H1 (cell line): ENCODE measurements around the gene SLC25A22. TPM values are rescaled to one million over a fixed set of nuclear protein-coding genes. Genes with fewer than 3 reads are reported as not detected.

Experiments
- CTCF ChIA-PET: fragments of 300-600 bp; sonication (Branson Sonifier 250); formaldehyde crosslinking; loops from one replicate; lab custom pipeline; 2021; ENCODE audit not compliant: partially characterized antibody; lab: Charles Lee
- POLR2A ChIA-PET: fragments of 300-600 bp; sonication (Branson Sonifier 250); formaldehyde crosslinking; loops from one replicate; lab custom pipeline; 2021; ENCODE audit warnings: inconsistent platforms; ENCODE audit not compliant: partially characterized antibody; lab: Charles Lee
- DNase-seq, 2 experiments: peaks; one replicate each; pipeline versions ENCODE4 v3.0.0 to v3.0.0-alpha.2; 2010 to 2022; ENCODE audit warnings: low spot score in 2 of 2, low read depth in 1 of 2, mixed read lengths in 1 of 2
- FAIRE-seq: peaks from 2 replicates; lab custom pipeline; 2011; peaks lifted over from hg19 to GRCh38; lab: Jason Lieb, UNC
- H2AFZ ChIP-seq: 2 replicates; pipeline ENCODE4 v1.8.1; 2012; ENCODE audit warnings: low read length, inconsistent platforms
- H2AK5ac ChIP-seq: 2 replicates; pipeline ENCODE4 v1.6.1; 2013; ENCODE audit warnings: low read depth, low read length
- H2BK120ac ChIP-seq: replicated peaks from 2 replicates; pipeline ENCODE3; 2013; ENCODE audit warnings: low read depth, low read length, inconsistent platforms
- H2BK12ac ChIP-seq: 2 replicates; pipeline ENCODE4 v1.6.1; 2013; ENCODE audit warnings: low read depth, low read length
- H2BK15ac ChIP-seq: 2 replicates; pipeline ENCODE4 v1.6.1; 2013; ENCODE audit warnings: low read length
- H2BK20ac ChIP-seq: 2 replicates; pipeline ENCODE4 v1.6.1; 2013; ENCODE audit warnings: low read length
- H2BK5ac ChIP-seq: 2 replicates; pipeline ENCODE4 v1.6.1; 2013; ENCODE audit warnings: low read depth, low read length
- H3K14ac ChIP-seq: 2 replicates; pipeline ENCODE4 v1.6.1; 2013; ENCODE audit warnings: inconsistent platforms; ENCODE audit not compliant: insufficient read length
- H3K18ac ChIP-seq: 2 replicates; pipeline ENCODE4 v1.6.1; 2013; ENCODE audit warnings: low read length; ENCODE audit errors: extremely low read depth
- H3K23ac ChIP-seq: 2 replicates; pipeline ENCODE4 v1.6.1; 2013; ENCODE audit warnings: inconsistent platforms; ENCODE audit not compliant: insufficient read length
- H3K23me2 ChIP-seq: 2 replicates; pipeline ENCODE4 v1.6.1; 2013; ENCODE audit warnings: low read depth, low read length
- H3K27ac ChIP-seq: 2 replicates; pipeline ENCODE4 v1.6.1; 2011; ENCODE audit warnings: low read depth, low read length, inconsistent platforms
- H3K27me3 ChIP-seq, 4 experiments: replicated peaks in 1 of 4; 1 replicate in 1 of 4; 2 replicates in 3 of 4; pipeline versions ENCODE4 v1.6.1 to v1.8.1; 2011 to 2013; ENCODE audit warnings: low read length in 3 of 4, mild to moderate bottlenecking in 3 of 4, inconsistent platforms in 2 of 4, mixed read lengths in 2 of 4, moderate library complexity in 1 of 4; ENCODE audit not compliant: control insufficient read depth in 3 of 4, insufficient read depth in 3 of 4; ENCODE audit errors: extremely low read depth in 1 of 4
- H3K36me3 ChIP-seq, 4 experiments: 2 replicates each; pipeline versions ENCODE4 v1.6.1 to v1.8.1; 2011 to 2013; ENCODE audit warnings: mild to moderate bottlenecking in 4 of 4, low read length in 3 of 4, moderate library complexity in 2 of 4, control low read depth in 1 of 4, inconsistent platforms in 1 of 4; ENCODE audit not compliant: insufficient read depth in 4 of 4, control insufficient read depth in 2 of 4
- H3K4ac ChIP-seq: replicated peaks from 2 replicates; pipeline ENCODE3; 2013; ENCODE audit warnings: low read length, low read depth, mixed read lengths, inconsistent platforms; ENCODE audit not compliant: insufficient read length
- H3K4me1 ChIP-seq, 4 experiments: replicated peaks in 1 of 4; 1 replicate in 1 of 4; 2 replicates in 3 of 4; pipeline versions ENCODE4 v1.6.1 to v1.8.1; 2011 to 2013; ENCODE audit warnings: low read length in 3 of 4, inconsistent platforms in 2 of 4, mixed read lengths in 1 of 4; ENCODE audit not compliant: insufficient read depth in 4 of 4, control insufficient read depth in 3 of 4
- H3K4me2 ChIP-seq, 2 experiments: 2 replicates each; pipeline versions ENCODE4 v1.6.1 to v1.8.1; 2011 to 2013; ENCODE audit warnings: low read depth in 2 of 2, low read length in 2 of 2, control low read depth in 1 of 2, inconsistent platforms in 1 of 2, mild to moderate bottlenecking in 1 of 2; ENCODE audit not compliant: insufficient read depth in 1 of 2
- H3K4me3 ChIP-seq, 4 experiments: fragments of 200-600, 300-600 bp in 1 of 4; sonication (generic), shearing (Covaris generic), sonication (Bioruptor Twin) in 1 of 4; 2 replicates each; pipeline versions ENCODE4 v1.5.1 to v1.8.1; 2011 to 2016; ENCODE audit warnings: low read length in 4 of 4, low read depth in 3 of 4, control low read depth in 2 of 4, inconsistent platforms in 2 of 4, mild to moderate bottlenecking in 2 of 4, mixed read lengths in 1 of 4, moderate library complexity in 1 of 4; ENCODE audit not compliant: insufficient read depth in 2 of 4; ENCODE audit errors: extremely low read depth in 1 of 4
- H3K56ac ChIP-seq: replicated peaks from 2 replicates; pipeline ENCODE3; 2013; ENCODE audit warnings: low read depth, mild to moderate bottlenecking, mixed read lengths, low read length, inconsistent platforms; ENCODE audit not compliant: insufficient read length
- H3K79me1 ChIP-seq: 2 replicates; pipeline ENCODE4 v1.6.1; 2013; ENCODE audit warnings: low read depth, low read length, control low read depth
- H3K79me2 ChIP-seq, 2 experiments: 2 replicates each; pipeline versions ENCODE4 v1.6.1 to v1.8.1; 2012 to 2013; ENCODE audit warnings: low read length in 2 of 2, mild to moderate bottlenecking in 2 of 2, inconsistent platforms in 1 of 2; ENCODE audit not compliant: insufficient read depth in 2 of 2, control insufficient read depth in 1 of 2
- H3K9ac ChIP-seq, 4 experiments: replicated peaks in 1 of 4; 1 replicate in 1 of 4; 2 replicates in 3 of 4; pipeline versions ENCODE4 v1.6.1 to v1.8.1; 2011 to 2013; ENCODE audit warnings: low read depth in 3 of 4, low read length in 3 of 4, control low read depth in 2 of 4, mild to moderate bottlenecking in 2 of 4, moderate library complexity in 2 of 4, inconsistent platforms in 1 of 4; ENCODE audit errors: extremely low read depth in 1 of 4
- H3K9me3 ChIP-seq, 2 experiments: 2 replicates each; pipeline versions ENCODE4 v1.6.1 to v1.8.1; 2012 to 2013; ENCODE audit warnings: mild to moderate bottlenecking in 2 of 2, moderate library complexity in 2 of 2, control low read depth in 1 of 2, inconsistent platforms in 1 of 2, low read depth in 1 of 2, low read length in 1 of 2, mixed read lengths in 1 of 2; ENCODE audit not compliant: insufficient read depth in 2 of 2
- H4K20me1 ChIP-seq, 2 experiments: replicated peaks in 1 of 2; 2 replicates each; pipeline versions ENCODE3 to v1.8.1; 2011 to 2013; ENCODE audit warnings: inconsistent platforms in 2 of 2, low read length in 2 of 2, mild to moderate bottlenecking in 1 of 2; ENCODE audit not compliant: insufficient read depth in 2 of 2, control insufficient read depth in 1 of 2
- H4K5ac ChIP-seq: 2 replicates; pipeline ENCODE4 v1.6.1; 2013; ENCODE audit warnings: low read length, low read depth, mixed read lengths, inconsistent platforms; ENCODE audit not compliant: insufficient read length
- H4K8ac ChIP-seq: 2 replicates; pipeline ENCODE4 v1.8.0; 2013; ENCODE audit warnings: mild to moderate bottlenecking, moderate library complexity, low read length, inconsistent platforms; ENCODE audit not compliant: insufficient read depth; ENCODE audit errors: extremely low read depth
- H4K91ac ChIP-seq: replicated peaks from 2 replicates; pipeline ENCODE3; 2013; ENCODE audit warnings: low read length, mixed read lengths, inconsistent platforms; ENCODE audit not compliant: insufficient read length
- CREB1 ChIP-seq: IDR thresholded peaks from 2 replicates; pipeline ENCODE4 v1.6.1; 2012; ENCODE audit warnings: inconsistent platforms
- HDAC2 ChIP-seq, 2 experiments: fragments of 300-600 bp in 1 of 2; sonication (generic) in 1 of 2; IDR thresholded peaks; 2 replicates each; pipeline ENCODE4 v1.6.1; 2011 to 2012; ENCODE audit warnings: low read depth in 2 of 2, low read length in 2 of 2, mild to moderate bottlenecking in 2 of 2, moderate library complexity in 2 of 2, borderline replicate concordance in 1 of 2, inconsistent platforms in 1 of 2
- JUND ChIP-seq: IDR thresholded peaks from 2 replicates; pipeline ENCODE4 v1.6.1; 2011; ENCODE audit warnings: mild to moderate bottlenecking, improper control_type of control experiment, low read length
- MAFK ChIP-seq: IDR thresholded peaks from 2 replicates; pipeline ENCODE4 v1.6.1; 2012; ENCODE audit warnings: low read depth, mild to moderate bottlenecking, improper control_type of control experiment, low read length
- POLR2A ChIP-seq, 2 experiments: IDR thresholded peaks; 1 replicate in 1 of 2; 2 replicates in 1 of 2; pipeline ENCODE4 v1.6.1; 2011; ENCODE audit warnings: low read depth in 2 of 2, low read length in 2 of 2, mild to moderate bottlenecking in 2 of 2; ENCODE audit errors: control extremely low read depth in 1 of 2
- RFX5 ChIP-seq: IDR thresholded peaks from 2 replicates; pipeline ENCODE4 v1.6.1; 2011; ENCODE audit warnings: low read depth, low read length, improper control_type of control experiment, borderline replicate concordance
- SIX5 ChIP-seq: IDR thresholded peaks from 2 replicates; pipeline ENCODE4 v1.6.1; 2011; ENCODE audit warnings: mild to moderate bottlenecking, low read depth, low read length
- SP1 ChIP-seq: IDR thresholded peaks from 2 replicates; pipeline ENCODE4 v1.6.1; 2011; ENCODE audit warnings: low read depth, low read length
- WGBS, 2 experiments: shearing (Covaris generic) in 1 of 2; methylation state at CpG; one replicate each; pipeline versions ENCODE4 v1.1.6 to v1.1.7; 2013 to 2015; ENCODE audit warnings: low lambda C conversion rate in 2 of 2, mixed read lengths in 2 of 2, inconsistent platforms in 1 of 2, low coverage in 1 of 2, missing lambda C conversion rate in 1 of 2; ENCODE audit not compliant: insufficient replicate concordance in 2 of 2, insufficient coverage in 1 of 2, insufficient read length in 1 of 2; ENCODE audit errors: extremely low coverage in 1 of 2, missing lambda C conversion rate in 1 of 2; 5-methylcytosine and 5-hydroxymethylcytosine counted together
- polyA plus RNA-seq, 7 experiments: library from polyadenylated mRNA; depleted of rRNA in 3 of 7; stranded (reverse) in 5 of 7; unstranded in 2 of 7; fragments of >200 nt in 5 of 7; fragments of 200-250 nt in 2 of 7; gene quantifications; 1 replicate in 5 of 7; 2 replicates in 1 of 7; 4 replicates in 1 of 7; pipeline versions ENCODE4 v1.2.1 to v1.2.3, GENCODE V29; 2011 to 2013; ENCODE audit warnings: missing spikeins in 2 of 7, mixed read lengths in 2 of 7
- total RNA-seq: library from RNA; stranded (reverse); fragmentation: NEBNext Ultra II Directional; extraction: Animal tissue kit (Norgen Biotek cat#: 25700); gene quantifications from 2 replicates; pipeline ENCODE4 v1.2.1, GENCODE V29; 2021
- TF ChIP-seq, protein P1 (sequence below): IDR thresholded peaks from 2 replicates; pipeline ENCODE4 v1.6.1; 2012; ENCODE audit warnings: inconsistent platforms
- TF ChIP-seq, protein P2 (sequence below): IDR thresholded peaks from 2 replicates; pipeline ENCODE4 v1.6.1; 2012; ENCODE audit warnings: low read length, inconsistent platforms
- TF ChIP-seq, protein P3 (sequence below): IDR thresholded peaks from 2 replicates; pipeline ENCODE4 v1.6.1; 2011; ENCODE audit warnings: low read length, improper control_type of control experiment

The SLC25A22 gene
- total and polyA plus RNA-seq, 2 of the 8 experiments (the other 6 are each of a cell fraction or from before 2014, with no cell fraction given), result 31.5 to 48.0 TPM

DNA sequence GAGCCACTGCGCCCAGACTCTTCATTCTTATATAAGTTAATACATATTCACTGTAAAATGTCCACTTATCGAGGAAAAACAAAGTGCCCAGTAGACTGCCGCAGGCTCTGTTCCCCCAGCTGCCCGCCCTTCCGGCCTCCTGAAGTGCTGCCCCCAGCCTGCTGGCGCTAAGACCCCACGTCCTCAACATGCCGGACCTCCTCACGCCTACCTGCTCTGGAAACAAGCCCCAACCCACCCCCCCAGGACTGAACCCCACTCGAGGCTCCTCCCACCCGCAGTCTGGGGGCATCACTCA lies 21.9 kb downstream of the SLC25A22 start:
- Histone ChIP-seq H2BK12ac (no peak overlapping the region), H2BK20ac (no peak overlapping the region), H2AFZ (no peak overlapping the region), H3K4me1 (peaks cover 0 to 15% (median 7%) of the 10 kb centered on the region in 4 experiments; a peak in 6 of 7 replicates), H4K91ac (peak overlapping the region; percentile 45), H3K14ac (no peak overlapping the region), H3K4me2 (peak overlapping the region; percentile 82 to 86), H3K36me3 (peaks cover 3 to 11% (median 5%) of the 10 kb centered on the region in 4 experiments; a peak in 4 of 8 replicates), H4K8ac (peak overlapping the region; percentile 62; the same call in 1 of the 2 replicates), H3K23ac (no peak overlapping the region), H3K18ac (peak overlapping the region; percentile 81; the same call in 1 of the 2 replicates), H3K9ac (no peak overlapping the region; a peak in 4 of 7 replicates), H3K27me3 (no peaks in the 10 kb centered on the region), H3K4ac (peak overlapping the region; percentile 36), H3K4me3 (peak overlapping the region; percentile 77 to 91 (median 85)), H3K56ac (peak overlapping the region; percentile 92), H2BK5ac (0 out of 2 replicates have a peak overlapping the region, but pooled peaks have one; percentile 77), H3K23me2 (peaks cover 13% of the 10 kb centered on the region; the same call in 1 of the 2 replicates), H3K79me2 (peaks cover 7 to 43% of the 10 kb centered on the region in 2 experiments; a peak in 3 of 4 replicates), H2BK15ac (no peak overlapping the region), H2BK120ac (no peak overlapping the region), H3K27ac (no peak overlapping the region), H4K5ac (peak overlapping the region; percentile 63), H2AK5ac (no peak overlapping the region), H3K9me3 (no peaks in the 10 kb centered on the region), H4K20me1 (peaks cover 18 to 31% of the 10 kb centered on the region in 2 experiments), H3K79me1 (0 out of 2 replicates have a peak, but pooled peaks cover 6% of the 10 kb centered on the region)
- FAIRE-seq (no peak), DNase-seq (peak in 1 of 2 experiments; percentile 50)
- 43% methylated on average over 7 of the region's 11 CpGs; no CpG with 5 or more reads in 1 of the 2 experiments for WGBS, 2 experiments
- ChIA-PET POLR2A (interaction anchor here (0.5 to 35.3 kb wide), 16 partner anchors 10 to 278 kb away, joined by 3 to 636 read pairs (median 5); partner anchors contain the start of genes CEND1, PNPLA2, RPLP2 and TALDO1), CTCF (interaction anchor here (0.6 to 2.9 kb wide), 12 partner anchors 10 to 923 kb away, joined by 3 to 15 read pairs (median 4); no protein-coding TSS in a partner anchor)
- TF ChIP-seq POLR2A (IDR thresholded peaks at IDR 0.05; ENCODE audit: control extremely low read depth in 1 of 2, low read depth in 2 of 2, low read length in 2 of 2), result no peak
- no peak for TF ChIP-seq HDAC2 (IDR thresholded peaks at IDR 0.05; ENCODE audit: borderline replicate concordance in 1 of 2, low read depth in 2 of 2, low read length in 2 of 2)
- no peak for TF ChIP-seq SP1
- TF ChIP-seq, protein P1, sequence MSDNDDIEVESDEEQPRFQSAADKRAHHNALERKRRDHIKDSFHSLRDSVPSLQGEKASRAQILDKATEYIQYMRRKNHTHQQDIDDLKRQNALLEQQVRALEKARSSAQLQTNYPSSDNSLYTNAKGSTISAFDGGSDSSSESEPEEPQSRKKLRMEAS, result no peak
- no peak for TF ChIP-seq RFX5
- TF ChIP-seq MAFK, result no peak
- no peak for TF ChIP-seq JUND
- TF ChIP-seq SIX5, result no peak
- TF ChIP-seq, protein P2, sequence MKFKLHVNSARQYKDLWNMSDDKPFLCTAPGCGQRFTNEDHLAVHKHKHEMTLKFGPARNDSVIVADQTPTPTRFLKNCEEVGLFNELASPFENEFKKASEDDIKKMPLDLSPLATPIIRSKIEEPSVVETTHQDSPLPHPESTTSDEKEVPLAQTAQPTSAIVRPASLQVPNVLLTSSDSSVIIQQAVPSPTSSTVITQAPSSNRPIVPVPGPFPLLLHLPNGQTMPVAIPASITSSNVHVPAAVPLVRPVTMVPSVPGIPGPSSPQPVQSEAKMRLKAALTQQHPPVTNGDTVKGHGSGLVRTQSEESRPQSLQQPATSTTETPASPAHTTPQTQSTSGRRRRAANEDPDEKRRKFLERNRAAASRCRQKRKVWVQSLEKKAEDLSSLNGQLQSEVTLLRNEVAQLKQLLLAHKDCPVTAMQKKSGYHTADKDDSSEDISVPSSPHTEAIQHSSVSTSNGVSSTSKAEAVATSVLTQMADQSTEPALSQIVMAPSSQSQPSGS, result no peak
- TF ChIP-seq, protein P3, sequence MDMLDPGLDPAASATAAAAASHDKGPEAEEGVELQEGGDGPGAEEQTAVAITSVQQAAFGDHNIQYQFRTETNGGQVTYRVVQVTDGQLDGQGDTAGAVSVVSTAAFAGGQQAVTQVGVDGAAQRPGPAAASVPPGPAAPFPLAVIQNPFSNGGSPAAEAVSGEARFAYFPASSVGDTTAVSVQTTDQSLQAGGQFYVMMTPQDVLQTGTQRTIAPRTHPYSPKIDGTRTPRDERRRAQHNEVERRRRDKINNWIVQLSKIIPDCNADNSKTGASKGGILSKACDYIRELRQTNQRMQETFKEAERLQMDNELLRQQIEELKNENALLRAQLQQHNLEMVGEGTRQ, result no peak
- no peak for TF ChIP-seq CREB1
